Raji (cell line): ENCODE results near the gene GLI2.

ENCODE experiments used
- POLR2A ChIP-seq: IDR thresholded peaks from 2 replicates; pipeline ENCODE4 v1.6.1; 2011; ENCODE audit warnings: low read depth, low read length, control low read depth; ENCODE audit not compliant: insufficient read depth

GLI2 gene

DNA sequence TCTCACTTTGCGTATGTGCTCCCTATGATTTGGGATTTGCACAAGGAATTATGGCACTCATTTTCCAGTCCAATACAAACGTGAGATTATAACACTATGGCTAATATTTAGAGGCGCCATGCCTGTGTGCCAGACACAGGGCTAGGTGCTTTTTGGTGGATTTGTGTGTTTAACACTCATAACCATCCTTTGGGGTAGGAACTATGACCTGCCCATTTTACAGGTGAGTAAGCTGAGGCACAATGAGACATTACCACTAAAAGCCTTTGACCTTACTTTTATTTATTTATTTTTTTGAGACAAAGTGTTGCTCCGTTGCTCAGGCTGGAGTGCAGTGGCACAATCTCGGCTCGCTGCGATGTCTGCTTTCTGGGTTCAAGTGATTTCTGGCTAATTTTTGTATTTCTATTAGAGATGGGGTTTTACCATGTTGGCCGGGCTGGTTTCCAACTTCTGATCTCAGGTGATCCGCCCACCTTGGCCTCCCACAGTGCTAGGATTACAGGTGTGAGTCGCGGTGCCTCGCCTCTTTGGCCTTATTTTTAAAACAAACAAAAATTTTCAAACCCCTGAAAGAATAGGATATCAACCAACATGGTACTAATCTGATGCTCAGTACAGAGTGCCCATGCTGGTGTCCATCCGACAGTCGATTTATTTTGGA, 26.6 kb upstream of the GLI2 start:
- no peak for TF ChIP-seq POLR2A

DNA sequence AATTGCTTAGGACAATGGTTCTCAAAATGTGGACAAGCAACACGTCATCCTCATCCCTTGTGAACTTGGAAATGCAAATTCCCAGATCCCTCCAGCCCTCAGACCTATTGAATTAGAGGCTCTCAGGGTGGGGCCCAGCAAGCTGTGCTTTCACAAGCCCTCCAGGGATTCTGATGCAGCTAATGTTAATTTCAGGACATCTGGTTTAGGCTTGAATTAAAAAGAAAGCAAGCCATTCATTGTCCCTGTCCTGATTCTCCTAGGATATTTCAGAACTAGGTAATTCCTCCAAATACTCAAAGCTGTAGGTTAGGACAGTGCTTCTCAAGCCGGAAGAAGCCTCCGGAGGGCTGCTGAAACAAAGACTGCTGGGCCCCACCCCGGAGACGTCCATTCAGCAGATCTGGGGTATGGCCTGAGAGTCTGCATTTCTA, 26.0 kb upstream of the GLI2 start:
- TF ChIP-seq POLR2A = no peak

DNA sequence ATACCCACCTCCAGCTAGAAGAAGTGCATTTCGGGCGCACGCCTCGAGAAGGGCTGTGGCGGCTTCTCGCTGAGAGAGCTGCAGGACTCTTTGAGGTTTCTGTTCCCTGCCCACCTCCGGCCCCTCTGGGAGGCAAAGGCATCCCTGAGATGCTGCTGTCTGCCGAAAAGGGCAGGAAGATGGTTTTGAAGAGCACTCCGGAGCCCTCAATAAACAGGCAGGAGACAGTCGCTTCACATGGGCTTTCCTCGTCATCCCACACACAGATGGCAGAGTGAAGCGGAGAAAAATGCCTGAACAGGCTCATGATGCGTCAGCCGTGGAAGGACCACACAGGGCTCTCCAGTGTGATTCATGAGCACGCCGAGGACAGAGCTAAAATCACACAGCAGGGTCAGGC, 25.4 kb upstream of the GLI2 start:
- no peak for TF ChIP-seq POLR2A

DNA sequence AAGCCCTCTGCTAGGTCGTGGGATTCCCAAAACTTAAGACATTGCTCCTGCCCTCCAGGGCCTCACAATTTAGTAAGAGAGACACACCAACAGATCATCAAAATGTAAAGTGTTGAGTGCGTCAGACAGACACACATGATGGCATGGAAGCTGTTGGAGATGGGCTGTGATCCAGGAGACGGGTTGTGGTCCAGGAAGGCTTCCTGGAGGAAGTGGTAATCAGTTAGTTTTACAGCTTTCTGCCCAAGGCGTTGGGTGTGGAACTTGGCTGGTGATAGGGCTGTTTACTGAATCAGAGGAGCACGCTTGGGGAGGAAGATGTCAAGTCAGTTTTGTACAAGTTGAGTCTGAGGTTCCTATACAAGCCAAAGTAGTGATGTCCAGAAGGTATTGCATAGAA, 24.0 kb upstream of the GLI2 start:
- TF ChIP-seq POLR2A = no peak

DNA sequence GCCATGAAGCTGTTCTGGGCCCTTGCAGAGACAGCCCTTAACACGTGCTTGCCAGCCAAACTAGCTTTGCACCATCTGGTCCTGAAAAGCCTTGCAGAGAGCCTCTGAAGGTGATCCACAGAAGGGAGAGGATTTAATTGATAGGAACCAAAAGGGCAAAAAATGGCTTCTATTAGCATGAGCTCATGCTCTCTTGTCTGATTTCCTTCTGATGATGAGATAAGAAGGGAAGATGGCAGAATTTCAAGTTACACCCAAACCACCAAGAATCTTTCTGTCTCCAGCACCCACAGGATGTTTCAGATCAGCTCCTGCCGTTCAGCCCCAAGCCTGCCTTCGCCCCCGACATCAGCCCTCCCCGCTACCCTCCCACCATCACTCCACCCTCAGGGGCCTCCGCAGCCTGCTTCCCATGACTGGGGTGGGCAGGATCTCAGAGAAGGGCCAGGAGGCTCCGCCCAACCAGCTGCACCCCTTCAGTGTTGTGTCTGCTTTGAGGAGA, 23.4 kb upstream of the GLI2 start:
- no peak for TF ChIP-seq POLR2A

DNA sequence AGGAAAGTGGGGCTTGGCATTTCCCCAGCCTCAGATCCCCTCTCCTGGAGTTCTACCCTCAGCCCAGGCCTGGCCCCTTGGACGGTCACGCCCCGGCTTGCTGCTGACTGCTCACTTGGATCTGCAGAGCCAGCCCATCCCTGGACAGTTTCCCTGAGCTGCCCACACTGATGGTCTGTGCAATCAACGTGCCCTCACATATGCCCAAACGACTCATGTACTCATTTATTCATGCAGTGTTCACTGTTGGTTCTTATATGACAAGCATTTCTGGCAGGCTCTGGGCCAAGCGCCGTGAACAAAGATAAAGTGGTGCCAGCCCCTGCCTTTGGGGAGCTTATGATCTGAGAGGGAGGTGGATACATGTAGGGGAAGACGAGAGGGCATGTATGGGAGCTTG, 20.3 kb upstream of the GLI2 start:
- no peak for TF ChIP-seq POLR2A

DNA sequence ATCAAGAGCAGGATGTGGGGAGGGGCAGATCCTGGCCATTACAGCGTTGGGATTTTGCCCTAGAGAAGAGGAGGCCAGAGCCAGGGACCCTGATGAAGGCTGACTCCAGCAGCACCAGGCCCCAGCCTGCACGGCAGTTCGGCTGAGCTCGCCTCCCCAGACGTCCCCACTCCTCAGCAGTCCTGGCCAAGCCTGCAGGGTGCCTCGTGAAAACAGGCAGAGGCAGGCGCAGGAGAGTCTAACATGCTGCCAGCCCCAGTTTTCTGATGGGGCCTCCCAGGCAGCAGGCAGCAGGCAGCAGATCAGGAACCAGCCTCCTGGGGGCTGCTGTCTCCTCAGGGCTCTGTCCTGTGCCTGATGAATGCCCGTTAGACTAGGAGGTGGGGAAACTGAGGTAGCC, 19.7 kb upstream of the GLI2 start:
- no peak for TF ChIP-seq POLR2A

DNA sequence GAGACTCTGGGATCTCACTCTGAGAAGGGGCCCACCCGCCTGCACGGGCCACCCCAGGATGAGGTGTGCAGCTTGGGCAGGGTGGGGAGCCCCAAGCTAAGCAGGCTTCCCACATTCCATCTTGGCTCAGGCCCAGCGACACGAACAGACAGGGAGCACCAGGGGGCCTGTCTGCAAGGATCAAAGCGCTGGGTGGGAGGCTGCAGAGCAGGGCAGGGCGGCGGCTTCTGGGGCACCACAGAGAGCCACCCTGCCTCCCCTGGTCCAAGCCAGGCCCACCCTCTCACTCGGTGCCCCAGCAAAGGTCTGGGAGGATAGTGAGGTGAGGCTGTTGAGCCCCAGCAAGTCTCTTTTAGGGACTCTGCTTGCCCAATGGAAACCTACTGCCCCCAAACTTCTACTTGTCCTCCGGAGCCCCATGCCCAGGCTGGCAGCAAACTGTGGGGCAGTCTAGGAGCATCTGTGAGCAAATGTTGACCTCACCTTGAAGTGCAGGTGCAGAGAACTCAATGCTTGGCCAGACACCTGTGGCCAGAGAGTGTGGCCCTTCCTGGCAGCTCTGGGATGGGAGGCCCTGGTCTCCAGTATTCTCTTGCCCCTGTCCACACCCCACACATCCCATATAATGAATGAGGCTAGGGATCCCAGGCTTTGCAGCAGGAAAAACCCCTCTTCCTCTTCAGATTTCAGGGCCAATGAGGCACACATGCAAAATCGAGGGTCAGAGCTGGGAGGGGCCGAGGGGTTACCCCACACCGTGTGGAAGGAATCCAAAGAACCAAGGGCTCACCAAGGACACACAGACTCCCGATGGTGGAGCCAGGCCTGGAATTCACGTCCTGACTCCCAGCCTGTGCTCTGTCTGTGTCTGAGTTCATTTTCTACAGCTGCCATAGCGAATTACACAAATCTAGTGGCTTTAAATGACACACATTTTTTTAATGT, 18.8 kb upstream of the GLI2 start:
- no peak for TF ChIP-seq POLR2A

DNA sequence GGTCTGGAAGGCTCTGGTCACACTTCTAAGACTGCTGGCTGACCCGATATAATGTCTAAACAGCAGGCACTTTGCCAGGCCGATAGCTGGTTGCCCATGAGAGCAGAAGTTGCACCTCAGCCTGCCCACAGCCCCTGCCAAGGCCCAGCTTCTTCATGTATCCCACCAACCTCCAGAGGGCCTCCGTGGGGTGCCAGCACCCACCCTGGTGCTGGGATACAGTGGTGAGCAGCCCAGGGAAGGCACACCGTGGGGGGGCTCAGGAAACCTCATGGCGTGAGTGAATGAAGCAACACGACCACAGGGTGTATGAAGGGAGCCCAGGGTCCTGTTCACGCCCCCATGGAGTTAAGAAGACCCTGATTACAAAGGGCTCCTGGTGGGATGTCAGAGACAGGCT, 16.2 kb upstream of the GLI2 start:
- no peak for TF ChIP-seq POLR2A

DNA sequence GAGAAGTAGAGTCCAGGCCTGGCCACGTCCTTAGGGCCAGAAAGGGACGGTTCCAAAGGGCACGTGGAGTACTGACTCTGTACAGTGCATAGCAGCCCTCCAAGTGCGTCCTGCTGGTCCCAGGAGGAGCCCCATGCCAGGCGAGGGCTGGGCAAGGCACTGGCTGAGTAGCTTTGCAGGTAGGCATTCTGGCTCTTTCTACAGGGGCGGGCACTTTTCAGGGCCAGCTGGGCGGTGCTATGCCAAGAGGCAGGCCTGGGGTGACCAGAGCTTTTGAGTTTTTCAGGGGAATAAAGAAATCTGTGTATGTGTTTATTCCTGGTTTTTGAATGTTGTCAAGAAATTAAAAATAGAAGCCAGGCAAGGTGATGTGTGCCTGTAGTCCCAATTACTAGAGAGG, 15.4 kb upstream of the GLI2 start:
- TF ChIP-seq POLR2A = no peak

DNA sequence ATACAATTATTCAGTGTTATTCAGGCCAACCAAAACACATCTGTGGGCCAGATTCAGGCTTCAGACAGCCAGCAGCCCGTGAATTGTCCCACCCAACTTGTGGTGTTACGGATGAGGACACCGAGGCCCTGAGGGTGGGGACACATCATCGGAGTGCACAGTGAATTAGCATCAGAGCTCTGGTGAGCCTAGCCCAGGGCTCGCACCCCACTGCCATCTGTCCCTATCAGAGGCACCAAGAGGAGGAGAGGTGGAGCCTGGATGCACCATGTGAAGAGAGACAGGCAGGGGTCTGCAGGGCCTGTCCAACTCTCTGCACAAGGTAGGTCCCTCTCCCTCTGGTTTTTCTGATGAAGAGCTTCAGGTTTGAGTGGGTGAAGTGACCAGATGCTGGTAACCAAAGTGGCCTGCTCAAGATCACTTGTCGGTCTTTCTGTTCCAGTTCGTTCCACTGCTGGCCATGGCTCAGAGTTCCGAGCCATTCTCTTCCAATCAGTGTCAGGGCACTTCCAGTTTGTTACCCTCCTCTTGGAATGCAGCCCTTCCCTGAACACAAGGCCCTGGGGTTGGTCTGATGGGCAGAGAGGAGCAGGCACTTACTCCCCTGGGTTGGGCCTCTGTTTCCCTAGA, 14.8 kb upstream of the GLI2 start:
- no peak for TF ChIP-seq POLR2A

DNA sequence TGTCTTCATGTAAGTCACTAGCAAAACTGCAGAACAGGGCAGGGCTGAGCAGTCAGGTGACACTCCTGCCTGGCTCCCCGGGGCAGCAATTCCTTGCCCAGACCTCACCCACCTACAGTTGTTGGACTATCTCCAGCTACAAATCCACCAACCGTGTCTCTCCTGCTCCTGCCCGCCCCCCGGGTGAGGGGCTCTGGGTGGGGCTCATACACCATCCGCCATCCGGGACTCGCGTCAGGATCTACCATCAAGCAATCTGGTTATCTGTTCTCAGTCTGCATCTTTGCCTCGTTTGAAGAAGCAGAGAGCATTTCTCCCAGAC, 13.5 kb upstream of the GLI2 start:
- no peak for TF ChIP-seq POLR2A

DNA sequence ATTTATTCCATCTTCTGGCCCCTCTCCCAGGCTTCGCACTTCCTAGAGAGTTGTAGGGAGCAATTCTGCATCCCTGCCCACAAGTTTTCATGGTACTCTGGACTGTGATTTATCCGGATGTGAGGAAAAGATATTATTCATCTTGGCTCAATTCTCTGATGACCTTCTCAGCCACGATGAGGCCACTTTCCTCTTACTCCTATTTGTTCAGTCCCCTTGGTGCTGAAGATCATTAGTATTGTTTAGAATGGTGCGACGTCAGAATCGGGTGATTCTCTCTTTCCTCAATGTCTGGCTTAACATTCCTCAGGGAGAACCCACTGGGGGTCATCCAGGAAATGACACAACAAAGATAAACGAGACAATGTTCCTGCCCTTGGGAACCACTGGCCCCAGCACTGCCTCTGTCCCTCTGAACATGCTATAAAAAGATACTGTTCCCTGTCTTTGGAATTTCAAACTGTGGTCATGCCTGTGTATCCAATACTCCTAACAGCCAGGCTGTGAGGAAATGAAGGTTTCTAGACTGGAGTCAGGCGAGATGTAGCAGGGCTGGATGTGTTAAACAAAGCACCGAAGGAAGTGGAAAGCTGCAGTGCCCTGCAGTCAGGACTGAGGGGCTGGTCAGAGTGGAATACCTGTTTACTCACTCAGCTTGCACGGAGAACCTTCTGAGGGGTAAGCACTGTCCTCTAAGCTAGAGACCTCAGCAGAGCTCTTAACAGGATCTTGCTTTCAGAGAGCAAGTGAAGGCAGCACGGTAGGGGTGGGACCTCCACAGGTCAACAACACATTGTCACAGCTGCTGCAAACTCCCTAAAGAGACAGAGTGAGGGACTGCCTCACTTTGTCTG, 12.9 kb upstream of the GLI2 start:
- no peak for TF ChIP-seq POLR2A

DNA sequence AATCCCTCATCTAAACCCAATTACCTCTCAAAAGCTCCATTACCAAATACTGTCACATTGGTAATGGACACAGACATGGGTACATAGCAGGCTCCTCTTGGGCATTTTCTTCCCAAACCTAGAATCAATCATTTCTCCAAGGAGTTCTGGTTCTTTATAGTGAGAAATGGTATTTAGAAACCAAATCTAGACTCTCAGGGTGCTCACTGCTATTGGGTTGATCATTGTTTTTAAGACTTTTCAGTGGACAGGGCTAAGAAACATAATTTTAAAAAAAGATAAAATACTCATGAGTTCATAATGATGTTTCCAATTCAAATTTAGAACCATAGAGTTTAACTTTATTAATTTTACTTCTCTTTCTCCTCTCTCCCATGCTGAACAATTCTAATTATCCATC, 9.4 kb upstream of the GLI2 start:
- TF ChIP-seq POLR2A = no peak
